ENCODE results near the gene TTC22.

Gene TTC22

DNA sequence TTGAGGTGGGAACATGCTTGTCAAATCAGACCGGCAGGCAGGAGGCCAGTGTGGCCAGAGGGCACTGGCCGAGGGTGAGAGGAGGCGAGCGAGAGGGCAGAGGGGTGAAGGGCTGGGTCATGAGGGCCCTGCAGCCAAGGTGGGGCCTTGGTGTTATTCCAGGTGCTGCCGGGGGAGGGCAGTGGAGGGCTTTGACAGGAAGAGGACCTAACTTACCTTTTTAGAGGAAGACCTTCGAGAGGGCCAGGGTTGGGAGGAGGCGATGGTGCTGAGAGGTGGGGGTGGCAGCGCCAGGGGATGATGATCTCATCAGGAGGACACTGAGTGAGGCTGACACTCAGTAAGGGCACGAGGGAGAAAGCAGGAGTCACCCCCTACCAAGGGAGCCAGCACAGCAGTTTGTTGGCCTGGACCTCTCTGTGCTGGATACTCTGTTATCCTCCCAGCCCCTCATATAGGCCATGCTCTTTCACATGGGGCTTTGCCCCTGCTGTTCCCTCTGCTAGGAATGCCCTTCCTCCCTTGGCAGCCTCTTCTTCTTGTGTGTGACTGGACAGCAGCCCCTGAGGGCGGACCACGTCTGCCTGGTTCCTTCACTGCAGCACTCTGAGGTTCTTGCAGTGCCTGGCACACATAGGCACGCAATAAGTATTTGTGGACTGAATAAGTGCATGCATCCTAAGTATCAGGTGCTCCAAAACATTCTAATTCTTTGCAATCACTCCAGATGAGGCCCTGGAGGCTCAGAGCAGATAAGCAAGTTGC, 7.5 kb upstream of the TTC22 start:
- Histone ChIP-seq H3K9ac (ENCODE audit: low read length) (no peak overlapping the region), H3K56ac (ENCODE audit: low read length) (no peak overlapping the region), H2BK120ac (ENCODE audit: low read depth, low read length) (no peak overlapping the region), H3K36me3 (ENCODE audit: control insufficient read depth, insufficient read depth, low read length) (no peaks in the 10 kb centered on the region), H2AK5ac (ENCODE audit: low read length) (no peak overlapping the region), H3K4ac (ENCODE audit: low read depth, low read length) (no peak overlapping the region), H3K4me2 (ENCODE audit: low read length) (no peak overlapping the region), H3K79me2 (ENCODE audit: control insufficient read depth, insufficient read depth, low read length) (no peaks in the 10 kb centered on the region), H3K18ac (ENCODE audit: low read length) (no peak overlapping the region), H4K5ac (ENCODE audit: low read length) (no peak overlapping the region), H2BK5ac (ENCODE audit: low read length) (no peak overlapping the region), H3K27ac (ENCODE audit: low read depth, low read length) (no peak overlapping the region), H3K79me1 (ENCODE audit: low read length) (no peaks in the 10 kb centered on the region), H3K4me1 (ENCODE audit: control insufficient read depth, low read depth, low read length) (peaks cover 2% of the 10 kb centered on the region), H4K8ac (ENCODE audit: low read depth, low read length) (no peak overlapping the region), H3K23ac (ENCODE audit: low read length) (no peak overlapping the region), H2BK15ac (replicated peaks; ENCODE audit: low read depth) (no peak overlapping the region), H3K4me3 (ENCODE audit: low read length) (no peak overlapping the region), H3K27me3 (ENCODE audit: insufficient read depth, low read length, poor library complexity) (no peaks in the 10 kb centered on the region)
- peak; percentile 36 for DNase-seq
- no CpG with 5 or more reads among the region's 12 CpGs for WGBS (ENCODE audit: extremely low coverage, insufficient coverage, low lambda C conversion rate)

- H3K27me3 ChIP-seq (ENCODE audit: insufficient read depth, low read length, poor library complexity) = no peaks in the 10 kb centered on the region
- H3K27ac ChIP-seq (ENCODE audit: low read depth, low read length) = no peak overlapping the region
- H3K36me3 ChIP-seq (ENCODE audit: control insufficient read depth, insufficient read depth, low read length) = no peaks in the 10 kb centered on the region
- no CpG with 5 or more reads among the region's 7 CpGs for WGBS (ENCODE audit: extremely low coverage, insufficient coverage, low lambda C conversion rate)
- H3K23ac ChIP-seq (ENCODE audit: low read length) = no peak overlapping the region
- no peak overlapping the region for H3K4ac ChIP-seq (ENCODE audit: low read depth, low read length)
- H2BK15ac ChIP-seq (replicated peaks; ENCODE audit: low read depth) = no peak overlapping the region
- H3K56ac ChIP-seq (ENCODE audit: low read length) = no peak overlapping the region
- H3K18ac ChIP-seq (ENCODE audit: low read length) = no peak overlapping the region
- no peak overlapping the region for H3K9ac ChIP-seq (ENCODE audit: low read length)
- no peak overlapping the region for H3K4me3 ChIP-seq (ENCODE audit: low read length)
- H3K4me1 ChIP-seq (ENCODE audit: control insufficient read depth, low read depth, low read length) = no peaks in the 10 kb centered on the region
- H3K4me2 ChIP-seq (ENCODE audit: low read length) = no peak overlapping the region
- no peak overlapping the region for H2BK120ac ChIP-seq (ENCODE audit: low read depth, low read length)
- H3K79me2 ChIP-seq (ENCODE audit: control insufficient read depth, insufficient read depth, low read length) = no peaks in the 10 kb centered on the region
- H3K79me1 ChIP-seq (ENCODE audit: low read length) = no peaks in the 10 kb centered on the region
- H2AK5ac ChIP-seq (ENCODE audit: low read length) = no peak overlapping the region
- DNase-seq = no peak
- H4K8ac ChIP-seq (ENCODE audit: low read depth, low read length) = no peak overlapping the region
- no peak overlapping the region for H4K5ac ChIP-seq (ENCODE audit: low read length)
- H2BK5ac ChIP-seq (ENCODE audit: low read length) = no peak overlapping the region
These were observed 6.6 kb upstream of the TTC22 start for GRCh38 chr1:54807756-54808155.

GRCh38 chr1:54806931-54807611, 5.9 kb upstream of the TTC22 start:
- WGBS (ENCODE audit: extremely low coverage, insufficient coverage, low lambda C conversion rate) = no CpG with 5 or more reads among the region's 11 CpGs
- Histone ChIP-seq H3K9ac (ENCODE audit: low read length) (no peak overlapping the region), H2BK5ac (ENCODE audit: low read length) (no peak overlapping the region), H3K79me1 (ENCODE audit: low read length) (no peaks in the 10 kb centered on the region), H2BK15ac (replicated peaks; ENCODE audit: low read depth) (no peak overlapping the region), H3K56ac (ENCODE audit: low read length) (no peak overlapping the region), H3K23ac (ENCODE audit: low read length) (no peak overlapping the region), H2AK5ac (ENCODE audit: low read length) (no peak overlapping the region), H3K79me2 (ENCODE audit: control insufficient read depth, insufficient read depth, low read length) (no peaks in the 10 kb centered on the region), H3K18ac (ENCODE audit: low read length) (no peak overlapping the region), H3K4me2 (ENCODE audit: low read length) (no peak overlapping the region), H4K5ac (ENCODE audit: low read length) (no peak overlapping the region), H4K8ac (ENCODE audit: low read depth, low read length) (no peak overlapping the region), H3K4me1 (ENCODE audit: control insufficient read depth, low read depth, low read length) (no peaks in the 10 kb centered on the region), H3K27ac (ENCODE audit: low read depth, low read length) (no peak overlapping the region), H3K27me3 (ENCODE audit: insufficient read depth, low read length, poor library complexity) (no peaks in the 10 kb centered on the region), H3K4ac (ENCODE audit: low read depth, low read length) (no peak overlapping the region), H2BK120ac (ENCODE audit: low read depth, low read length) (no peak overlapping the region), H3K4me3 (ENCODE audit: low read length) (no peak overlapping the region), H3K36me3 (ENCODE audit: control insufficient read depth, insufficient read depth, low read length) (no peaks in the 10 kb centered on the region)
- no peak for DNase-seq

DNA sequence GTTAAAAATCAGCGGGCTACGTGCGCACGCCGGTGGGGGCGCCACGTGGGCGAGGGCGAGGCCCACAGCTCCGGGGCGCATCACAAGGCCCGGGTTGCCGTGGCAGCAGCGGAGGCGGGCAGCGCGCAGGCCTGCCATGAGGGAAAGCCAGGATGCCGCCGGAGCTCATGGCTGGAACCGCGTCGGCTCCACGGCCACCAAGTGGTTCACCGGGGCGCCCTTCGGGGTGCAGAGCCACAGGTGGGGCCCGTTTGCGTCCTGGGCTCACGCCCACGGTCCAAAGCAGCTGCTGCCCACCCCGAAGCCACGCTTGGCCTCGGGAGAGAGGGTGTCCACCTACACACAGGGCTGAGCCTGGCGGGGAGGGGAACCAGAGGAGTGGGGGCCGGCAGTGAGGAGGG, 4.9 kb upstream of the TTC22 start:
- Histone ChIP-seq H3K36me3 (ENCODE audit: control insufficient read depth, insufficient read depth, low read length) (no peaks in the 10 kb centered on the region), H2AK5ac (ENCODE audit: low read length) (no peak overlapping the region), H4K5ac (ENCODE audit: low read length) (no peak overlapping the region), H3K27me3 (ENCODE audit: insufficient read depth, low read length, poor library complexity) (no peaks in the 10 kb centered on the region), H2BK5ac (ENCODE audit: low read length) (no peak overlapping the region), H3K4me1 (ENCODE audit: control insufficient read depth, low read depth, low read length) (no peaks in the 10 kb centered on the region), H3K56ac (ENCODE audit: low read length) (no peak overlapping the region), H3K27ac (ENCODE audit: low read depth, low read length) (no peak overlapping the region), H3K79me2 (ENCODE audit: control insufficient read depth, insufficient read depth, low read length) (no peaks in the 10 kb centered on the region), H4K8ac (ENCODE audit: low read depth, low read length) (no peak overlapping the region), H2BK120ac (ENCODE audit: low read depth, low read length) (no peak overlapping the region), H3K23ac (ENCODE audit: low read length) (no peak overlapping the region), H3K79me1 (ENCODE audit: low read length) (no peaks in the 10 kb centered on the region), H3K4me2 (ENCODE audit: low read length) (no peak overlapping the region), H3K4ac (ENCODE audit: low read depth, low read length) (no peak overlapping the region), H3K9ac (ENCODE audit: low read length) (no peak overlapping the region), H3K4me3 (ENCODE audit: low read length) (no peak overlapping the region), H3K18ac (ENCODE audit: low read length) (no peak overlapping the region), H2BK15ac (replicated peaks; ENCODE audit: low read depth) (no peak overlapping the region)
- DNase-seq = no peak
- no CpG with 5 or more reads among the region's 35 CpGs for WGBS (ENCODE audit: extremely low coverage, insufficient coverage, low lambda C conversion rate)

- no peak overlapping the region for H2AK5ac ChIP-seq (ENCODE audit: low read length)
- no peaks in the 10 kb centered on the region for H3K79me2 ChIP-seq (ENCODE audit: control insufficient read depth, insufficient read depth, low read length)
- no peak overlapping the region for H3K23ac ChIP-seq (ENCODE audit: low read length)
- H3K27me3 ChIP-seq (ENCODE audit: insufficient read depth, low read length, poor library complexity) = no peaks in the 10 kb centered on the region
- H2BK15ac ChIP-seq (replicated peaks; ENCODE audit: low read depth) = no peak overlapping the region
- no peak overlapping the region for H4K8ac ChIP-seq (ENCODE audit: low read depth, low read length)
- no peaks in the 10 kb centered on the region for H3K79me1 ChIP-seq (ENCODE audit: low read length)
- no peak for DNase-seq
- no peaks in the 10 kb centered on the region for H3K36me3 ChIP-seq (ENCODE audit: control insufficient read depth, insufficient read depth, low read length)
- H3K4me1 ChIP-seq (ENCODE audit: control insufficient read depth, low read depth, low read length) = no peaks in the 10 kb centered on the region
- no peak overlapping the region for H3K4me2 ChIP-seq (ENCODE audit: low read length)
- no peak overlapping the region for H3K18ac ChIP-seq (ENCODE audit: low read length)
- no CpG with 5 or more reads among the region's 3 CpGs for WGBS (ENCODE audit: extremely low coverage, insufficient coverage, low lambda C conversion rate)
- no peak overlapping the region for H3K56ac ChIP-seq (ENCODE audit: low read length)
- no peak overlapping the region for H3K27ac ChIP-seq (ENCODE audit: low read depth, low read length)
- H4K5ac ChIP-seq (ENCODE audit: low read length) = no peak overlapping the region
- H2BK120ac ChIP-seq (ENCODE audit: low read depth, low read length) = no peak overlapping the region
- no peak overlapping the region for H3K4ac ChIP-seq (ENCODE audit: low read depth, low read length)
- no peak overlapping the region for H3K9ac ChIP-seq (ENCODE audit: low read length)
- no peak overlapping the region for H3K4me3 ChIP-seq (ENCODE audit: low read length)
- H2BK5ac ChIP-seq (ENCODE audit: low read length) = no peak overlapping the region
These were observed 4.3 kb upstream of the TTC22 start for GRCh38 chr1:54805466-54805865.

Measured in mesendoderm (in vitro differentiated cells).